SU-DHL-6 (cell line): Measurements from ENCODE around the gene CDH23.

ENCODE experiments used
- H2AFZ ChIP-seq: fragments of 200-600 bp; sonication (generic); 2 replicates; pipeline ENCODE4 v1.6.1; 2014; ENCODE audit warnings: low read depth, mild to moderate bottlenecking, moderate library complexity, mixed read lengths, antibody characterized with exemption, low read length; ENCODE audit not compliant: severe bottlenecking
- H3F3A ChIP-seq: fragments of 200-600 bp; shearing (Covaris generic); 2 replicates; pipeline ENCODE4 v1.6.0; 2016; ENCODE audit warnings: antibody characterized with exemption, mild to moderate bottlenecking; ENCODE audit not compliant: insufficient read depth
- H3K27ac ChIP-seq: fragments of 200-600 bp; sonication (generic); 2 replicates; pipeline ENCODE4 v1.5.1; 2016; ENCODE audit warnings: low read depth, mild to moderate bottlenecking, low read length, moderate library complexity, mixed read lengths
- H3K27me3 ChIP-seq: fragments of 200-600 bp; sonication (generic), shearing (Covaris generic); 2 replicates; pipeline ENCODE4 v1.6.0; 2014; ENCODE audit warnings: mild to moderate bottlenecking, low read length
- H3K36me3 ChIP-seq: fragments of 200-600 bp; sonication (generic); 2 replicates; pipeline ENCODE4 v1.6.1; 2014; ENCODE audit warnings: mild to moderate bottlenecking, low read length, mixed read lengths
- H3K4me2 ChIP-seq: fragments of 300-600, 200-600 bp; shearing (Covaris generic), sonication (generic); 2 replicates; pipeline ENCODE4 v1.6.0; 2014; ENCODE audit warnings: low read length, low read depth, mild to moderate bottlenecking; ENCODE audit not compliant: poor library complexity, severe bottlenecking
- H3K4me3 ChIP-seq: fragments of 200-600 bp; sonication (generic); 2 replicates; pipeline ENCODE4 v1.5.1; 2014; ENCODE audit warnings: antibody characterized with exemption, low read length, mild to moderate bottlenecking, mixed read lengths; ENCODE audit not compliant: insufficient read depth, poor library complexity, severe bottlenecking
- H3K79me2 ChIP-seq: fragments of 200-600 bp; sonication (generic); 2 replicates; pipeline ENCODE4 v1.6.1; 2014; ENCODE audit warnings: mild to moderate bottlenecking, low read length, moderate library complexity; ENCODE audit not compliant: insufficient read depth
- H3K9ac ChIP-seq: fragments of 200-600 bp; sonication (generic); 2 replicates; pipeline ENCODE4 v1.7.0; 2014; ENCODE audit warnings: mild to moderate bottlenecking, low read length
- H3K9me2 ChIP-seq: fragments of 200-600 bp; sonication (generic); replicated peaks from 2 replicates; pipeline ENCODE4 v1.6.1; 2014; ENCODE audit warnings: low read length; ENCODE audit not compliant: insufficient read depth
- H3K9me3 ChIP-seq: fragments of 200-600 bp; sonication (generic); 2 replicates; pipeline ENCODE4 v1.6.1; 2014; ENCODE audit warnings: low read length, mixed read lengths; ENCODE audit not compliant: insufficient read depth
- H4K20me1 ChIP-seq: fragments of 200-600 bp; sonication (generic); 2 replicates; pipeline ENCODE4 v1.6.1; 2014; ENCODE audit warnings: low read depth, mild to moderate bottlenecking, antibody characterized with exemption, low read length, moderate library complexity, mixed read lengths
- EZH2phosphoT487 ChIP-seq: fragments of 200-600 bp; sonication (generic), shearing (Covaris generic); conservative IDR thresholded peaks from 2 replicates; pipeline ENCODE4 v1.6.1; 2018; ENCODE audit warnings: mild to moderate bottlenecking, antibody characterized with exemption, low read length, moderate library complexity, mixed read lengths
- TF ChIP-seq, protein P1 (sequence below): fragments of 200-600 bp; sonication (generic); IDR thresholded peaks from one replicate; pipeline ENCODE4 v1.5.1; 2017; ENCODE audit warnings: antibody characterized with exemption, mild to moderate bottlenecking, low read length, moderate library complexity; ENCODE audit not compliant: insufficient read depth, poor library complexity, severe bottlenecking

The CDH23 gene

GRCh38 chr10:71431239-71432100, 34.8 kb downstream of the CDH23 start:
- Histone ChIP-seq H4K20me1 (no peaks in the 10 kb centered on the region), H3K79me2 (no peaks in the 10 kb centered on the region), H3K27ac (no peak overlapping the region), H3K4me3 (no peak overlapping the region), H3K9ac (no peak overlapping the region), H3K9me2 (no peaks in the 10 kb centered on the region), H3F3A (no peaks in the 10 kb centered on the region), H3K9me3 (no peaks in the 10 kb centered on the region), H3K27me3 (no peaks in the 10 kb centered on the region), H2AFZ (no peak overlapping the region), H3K36me3 (no peaks in the 10 kb centered on the region), H3K4me2 (no peak overlapping the region)
- no peak for TF ChIP-seq EZH2phosphoT487
- TF ChIP-seq, protein P1, sequence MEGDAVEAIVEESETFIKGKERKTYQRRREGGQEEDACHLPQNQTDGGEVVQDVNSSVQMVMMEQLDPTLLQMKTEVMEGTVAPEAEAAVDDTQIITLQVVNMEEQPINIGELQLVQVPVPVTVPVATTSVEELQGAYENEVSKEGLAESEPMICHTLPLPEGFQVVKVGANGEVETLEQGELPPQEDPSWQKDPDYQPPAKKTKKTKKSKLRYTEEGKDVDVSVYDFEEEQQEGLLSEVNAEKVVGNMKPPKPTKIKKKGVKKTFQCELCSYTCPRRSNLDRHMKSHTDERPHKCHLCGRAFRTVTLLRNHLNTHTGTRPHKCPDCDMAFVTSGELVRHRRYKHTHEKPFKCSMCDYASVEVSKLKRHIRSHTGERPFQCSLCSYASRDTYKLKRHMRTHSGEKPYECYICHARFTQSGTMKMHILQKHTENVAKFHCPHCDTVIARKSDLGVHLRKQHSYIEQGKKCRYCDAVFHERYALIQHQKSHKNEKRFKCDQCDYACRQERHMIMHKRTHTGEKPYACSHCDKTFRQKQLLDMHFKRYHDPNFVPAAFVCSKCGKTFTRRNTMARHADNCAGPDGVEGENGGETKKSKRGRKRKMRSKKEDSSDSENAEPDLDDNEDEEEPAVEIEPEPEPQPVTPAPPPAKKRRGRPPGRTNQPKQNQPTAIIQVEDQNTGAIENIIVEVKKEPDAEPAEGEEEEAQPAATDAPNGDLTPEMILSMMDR = no peak

- H3K27ac ChIP-seq = no peak overlapping the region
- H3K4me3 ChIP-seq = no peak overlapping the region
- no peaks in the 10 kb centered on the region for H3K36me3 ChIP-seq
- no peak overlapping the region for H3K4me2 ChIP-seq
- no peak overlapping the region for H2AFZ ChIP-seq
- no peaks in the 10 kb centered on the region for H4K20me1 ChIP-seq
- H3K9ac ChIP-seq = no peak overlapping the region
- no peak for TF ChIP-seq EZH2phosphoT487
- TF ChIP-seq, protein P1 = no peak
- no peaks in the 10 kb centered on the region for H3F3A ChIP-seq
- no peaks in the 10 kb centered on the region for H3K9me2 ChIP-seq
- no peaks in the 10 kb centered on the region for H3K9me3 ChIP-seq
- no peaks in the 10 kb centered on the region for H3K79me2 ChIP-seq
- no peaks in the 10 kb centered on the region for H3K27me3 ChIP-seq
Measured at GRCh38 chr10:71432101-71432905, 35.6 kb downstream of the CDH23 start.

GRCh38 chr10:71432956-71433767, 36.4 kb downstream of the CDH23 start:
- H4K20me1 ChIP-seq = no peaks in the 10 kb centered on the region
- TF ChIP-seq, protein P1 = no peak
- no peak for TF ChIP-seq EZH2phosphoT487
- no peaks in the 10 kb centered on the region for H3F3A ChIP-seq
- no peaks in the 10 kb centered on the region for H3K27me3 ChIP-seq
- H3K9me2 ChIP-seq = no peaks in the 10 kb centered on the region
- no peaks in the 10 kb centered on the region for H3K9me3 ChIP-seq
- no peak overlapping the region for H3K9ac ChIP-seq
- H3K36me3 ChIP-seq = no peaks in the 10 kb centered on the region
- H3K4me3 ChIP-seq = no peak overlapping the region
- no peak overlapping the region for H3K27ac ChIP-seq
- H3K79me2 ChIP-seq = no peaks in the 10 kb centered on the region
- no peak overlapping the region for H2AFZ ChIP-seq
- H3K4me2 ChIP-seq = no peak overlapping the region
